DMS114 treated with DMSO at 0.1 percent for 48 hours (cell line): Measurements from ENCODE around the gene GLRA2.

ENCODE experiments used
- DNase-seq: peaks from one replicate; lab custom pipeline; 2025; ENCODE audit not compliant: unreplicated experiment; lab: John Stamatoyannopoulos, UW

GLRA2 gene

DNA sequence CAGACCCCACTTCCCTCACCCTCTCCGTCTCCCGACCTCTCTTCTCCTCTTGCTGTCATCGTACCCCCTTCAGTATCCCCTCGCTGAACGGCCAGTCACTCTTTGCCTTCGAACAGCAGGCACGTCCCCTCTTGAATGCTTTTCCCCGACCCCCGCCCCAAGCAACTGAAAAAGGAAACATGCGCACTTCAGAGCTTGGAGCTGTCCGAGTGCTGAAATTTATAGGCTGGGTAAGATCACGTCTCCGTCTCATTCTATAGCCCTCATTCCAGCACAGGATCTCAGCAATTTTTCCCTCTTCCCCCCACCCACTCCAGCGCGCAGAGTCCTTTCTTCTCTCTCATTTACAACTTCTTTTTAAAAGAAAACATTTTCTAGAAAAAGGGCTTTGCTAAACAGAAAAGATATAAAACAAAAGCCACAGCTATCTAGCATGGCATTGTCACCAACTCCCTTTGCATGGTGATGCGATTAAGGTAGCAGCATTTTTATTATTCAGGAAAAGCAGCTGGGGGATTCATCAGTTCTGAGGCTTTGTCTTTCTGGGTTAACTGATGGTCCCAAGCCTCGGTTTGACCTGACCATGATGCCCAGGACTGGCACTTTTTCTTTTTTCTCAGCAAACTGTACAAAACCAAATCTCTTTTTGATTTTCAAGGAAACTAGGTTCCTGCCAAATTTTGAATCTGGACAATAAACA lies at the start of gene GLRA2:
Gene GLRA2, plus strand, starts transcription at position 247 of the 700 bp plus-strand sequence. CDS start 522 bp downstream, outside the sequence.
- no peak for DNase-seq

- DNase-seq = no peak
These were observed 39.9 kb upstream of the GLRA2 start for GRCh38 chrX:14489437-14489836.

- no peak for DNase-seq
These were observed 37.6 kb upstream of the GLRA2 start for GRCh38 chrX:14491689-14492088.

DNA sequence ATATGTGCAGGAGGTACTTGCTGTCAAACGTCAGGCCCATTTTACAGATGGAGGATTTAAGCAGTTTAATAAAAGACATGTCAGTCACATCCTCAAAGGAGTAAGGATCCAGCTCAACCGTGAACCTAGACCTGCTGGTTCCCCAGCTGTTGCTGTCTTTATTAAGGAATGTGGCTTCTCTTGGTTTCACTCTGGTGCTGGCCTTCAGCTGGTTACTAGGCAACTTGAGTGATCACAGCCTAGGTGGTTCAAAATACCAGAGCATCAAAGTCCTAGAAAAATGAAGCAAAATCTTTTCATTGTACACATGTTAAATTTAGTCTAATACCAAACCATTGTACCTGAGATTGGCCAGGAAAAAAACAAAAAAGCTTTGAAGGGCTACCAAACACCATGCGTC lies 32.7 kb upstream of the GLRA2 start:
- DNase-seq = no peak

GRCh38 chrX:14497184-14497666 lies 32.1 kb upstream of the GLRA2 start:
- no peak for DNase-seq

DNA sequence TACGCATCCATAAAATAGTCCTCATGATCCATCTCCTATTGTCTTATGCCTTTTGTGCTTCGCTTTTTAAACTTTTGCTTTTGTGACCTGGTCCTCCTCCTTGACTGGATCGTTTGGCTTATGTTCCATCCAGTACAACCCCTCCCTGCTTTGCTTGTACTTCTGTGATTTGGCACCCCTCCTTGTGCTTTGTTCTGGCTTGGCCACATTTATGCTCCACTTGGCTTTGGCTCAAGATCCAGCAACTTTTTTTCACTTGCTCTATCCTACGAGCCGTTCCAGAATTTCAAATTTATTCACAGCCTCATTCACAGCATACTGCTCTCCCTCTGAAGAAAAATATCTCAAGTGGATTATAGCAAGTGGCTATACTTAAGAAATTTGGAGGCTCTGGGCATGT lies 28.0 kb upstream of the GLRA2 start:
- no peak for DNase-seq

GRCh38 chrX:14504960-14505538 lies 24.3 kb upstream of the GLRA2 start:
- no peak for DNase-seq

DNA sequence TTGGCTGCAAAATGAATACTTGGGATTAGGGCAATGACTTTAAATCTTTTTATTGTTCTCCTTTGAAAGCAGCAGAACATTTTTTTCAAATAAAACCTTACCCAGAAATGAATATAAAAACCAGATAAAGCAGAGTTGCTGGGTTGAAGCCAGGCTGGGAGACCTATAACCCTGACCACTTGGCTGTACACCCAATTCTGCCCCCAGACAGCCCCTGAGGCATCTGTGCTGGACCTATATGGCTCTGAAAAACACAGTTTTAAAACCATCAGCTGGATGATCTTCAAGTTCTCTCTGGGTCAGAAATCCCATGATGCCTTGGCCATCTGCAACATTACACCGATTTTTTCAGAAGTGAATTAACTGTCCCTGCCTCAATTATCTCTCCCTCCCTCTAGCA lies 23.7 kb upstream of the GLRA2 start:
- DNase-seq = no peak

DNA sequence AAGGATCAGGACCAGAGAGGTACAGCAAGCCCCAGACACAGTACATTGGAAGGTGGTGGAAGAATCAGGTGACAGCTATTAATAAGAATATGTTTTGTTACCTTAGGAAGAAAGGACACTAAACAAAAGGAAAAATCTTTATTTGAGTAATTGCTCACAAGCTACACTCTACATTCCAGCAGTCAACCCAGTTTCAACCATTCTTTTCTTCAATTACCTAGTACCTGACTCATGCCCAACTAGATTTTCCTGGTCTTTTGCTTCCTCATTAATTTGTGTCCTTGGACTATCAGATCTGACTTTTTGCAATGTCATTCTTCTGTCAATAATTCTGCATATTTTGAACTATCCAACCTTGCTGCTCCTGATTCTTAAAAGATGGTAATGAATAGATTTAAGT lies 22.5 kb upstream of the GLRA2 start:
- DNase-seq = no peak

GRCh38 chrX:14508025-14508690 lies 21.2 kb upstream of the GLRA2 start:
- no peak for DNase-seq

DNA sequence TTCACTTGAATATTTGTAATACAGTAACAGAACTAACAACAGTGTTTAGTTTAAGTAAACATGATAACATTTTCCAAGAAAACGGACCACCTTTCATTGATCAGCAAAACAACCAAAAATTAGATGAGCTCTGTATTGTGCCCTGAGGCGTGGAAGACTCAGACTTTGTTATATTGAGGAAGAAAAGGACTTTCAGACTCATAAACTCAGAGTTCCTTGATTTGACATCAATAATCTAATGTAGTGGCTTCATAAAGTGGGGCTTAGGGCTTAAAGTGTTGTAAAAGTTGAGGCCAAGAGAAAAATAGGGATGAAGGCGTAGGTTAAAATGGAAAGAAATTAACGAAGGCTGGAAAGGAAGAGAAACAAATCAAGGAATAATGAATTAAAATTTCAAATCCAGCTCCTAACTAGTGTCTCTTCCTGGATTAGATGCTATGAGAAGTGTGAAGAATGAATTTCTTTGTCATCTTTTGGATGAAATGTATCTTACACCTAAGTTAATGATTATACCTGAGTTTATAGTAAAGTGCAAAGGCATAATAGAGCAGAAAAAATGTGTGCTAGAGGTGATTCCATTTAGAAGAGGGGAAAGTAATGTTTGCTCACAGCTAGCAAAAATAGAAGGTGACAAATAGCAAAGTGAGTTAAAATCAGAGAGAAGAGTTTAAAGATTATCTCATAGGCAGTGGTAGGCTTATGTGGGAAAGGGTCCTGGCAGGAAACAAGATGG lies 19.8 kb upstream of the GLRA2 start:
- no peak for DNase-seq

DNA sequence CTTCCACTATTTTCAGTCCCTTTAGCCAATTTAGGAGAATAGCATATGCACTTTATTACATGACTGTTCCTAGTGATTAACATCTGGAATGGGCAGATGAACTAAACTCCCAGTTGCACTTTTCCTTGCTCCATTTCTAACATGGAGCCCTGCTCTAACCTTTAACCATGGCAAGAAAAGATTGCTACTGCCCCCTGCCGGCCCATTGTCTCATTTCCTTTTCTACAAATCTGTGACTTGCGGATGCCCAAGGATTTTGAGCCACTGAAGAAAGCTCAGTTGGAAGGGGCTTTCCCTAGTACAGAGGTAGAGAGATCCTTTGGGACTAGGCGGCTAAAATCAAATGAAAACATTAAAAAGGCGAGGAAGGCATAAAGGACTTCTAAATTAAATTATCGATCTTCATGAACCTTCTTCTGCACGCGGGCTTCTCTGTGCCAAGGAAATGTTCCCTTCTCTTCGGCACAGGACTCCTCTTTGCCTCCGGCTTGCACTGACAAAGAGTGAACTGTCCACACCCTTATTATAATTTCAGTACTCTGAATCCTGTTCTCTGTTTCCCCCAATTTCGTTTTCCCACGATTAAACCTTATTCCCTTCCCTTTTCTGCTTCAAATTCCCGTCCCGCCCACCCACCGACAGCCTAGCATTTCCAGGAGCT lies 577 bp upstream of the GLRA2 start:
- DNase-seq = peak; percentile 28

- no peak for DNase-seq
These were observed 4.5 kb downstream of the GLRA2 start for GRCh38 chrX:14533867-14534266.

DNA sequence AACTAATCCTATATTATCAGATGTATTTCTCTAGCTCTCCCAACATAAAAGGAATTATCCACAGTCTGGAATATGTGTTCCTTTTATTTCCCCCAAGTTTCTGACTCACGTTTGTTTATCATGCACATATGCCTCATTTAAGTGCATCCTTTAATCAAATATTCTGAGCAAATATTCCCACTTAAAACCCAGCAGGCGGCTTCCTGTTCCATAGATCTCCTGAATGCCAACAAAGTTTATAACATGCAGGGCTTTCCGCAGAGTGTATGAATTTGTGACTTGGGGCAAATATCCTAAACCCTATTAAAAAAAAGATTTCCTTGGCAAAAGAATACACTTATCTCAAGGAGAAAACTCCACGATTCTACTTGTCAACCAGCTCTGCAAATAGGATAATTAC lies 16.9 kb downstream of the GLRA2 start:
- DNase-seq = no peak

- no peak for DNase-seq
These were observed 24.9 kb downstream of the GLRA2 start for GRCh38 chrX:14554131-14554715.

DNA sequence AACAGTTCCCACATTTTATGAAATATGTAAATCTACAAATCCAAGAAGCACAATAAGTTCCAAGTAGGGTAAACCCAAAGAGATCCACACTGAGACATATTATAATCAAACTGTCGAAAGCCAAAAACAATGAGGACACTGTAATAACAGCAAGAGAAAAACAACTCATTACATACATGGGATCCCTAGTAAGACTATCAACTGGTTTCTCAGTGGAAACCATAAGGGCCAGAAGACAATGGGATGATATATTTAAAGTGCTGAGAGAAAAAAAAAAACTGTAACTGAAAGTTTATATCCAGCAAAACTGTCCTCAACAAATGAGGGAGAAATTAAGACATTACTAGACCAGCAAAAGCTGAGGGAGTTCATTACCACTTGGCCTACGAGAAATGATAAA lies 34.7 kb downstream of the GLRA2 start:
- DNase-seq = no peak

GRCh38 chrX:14573161-14573560 lies 43.8 kb downstream of the GLRA2 start:
- DNase-seq = no peak

DNA sequence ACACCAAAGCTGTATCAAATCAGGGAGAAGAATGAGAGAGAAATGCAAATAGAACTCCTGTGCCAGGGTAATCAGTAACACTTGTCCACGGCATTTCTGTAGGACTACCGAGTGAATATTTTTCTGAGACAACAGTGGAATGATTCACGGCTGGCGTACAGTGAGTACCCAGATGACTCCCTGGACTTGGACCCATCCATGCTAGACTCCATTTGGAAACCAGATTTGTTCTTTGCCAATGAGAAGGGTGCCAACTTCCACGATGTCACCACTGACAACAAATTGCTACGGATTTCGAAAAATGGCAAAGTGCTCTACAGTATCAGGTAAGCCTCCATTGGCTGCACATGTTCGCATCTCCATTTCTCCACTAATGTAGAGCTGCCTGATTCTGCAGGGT lies 51.7 kb downstream of the GLRA2 start:
- DNase-seq = no peak

DNA sequence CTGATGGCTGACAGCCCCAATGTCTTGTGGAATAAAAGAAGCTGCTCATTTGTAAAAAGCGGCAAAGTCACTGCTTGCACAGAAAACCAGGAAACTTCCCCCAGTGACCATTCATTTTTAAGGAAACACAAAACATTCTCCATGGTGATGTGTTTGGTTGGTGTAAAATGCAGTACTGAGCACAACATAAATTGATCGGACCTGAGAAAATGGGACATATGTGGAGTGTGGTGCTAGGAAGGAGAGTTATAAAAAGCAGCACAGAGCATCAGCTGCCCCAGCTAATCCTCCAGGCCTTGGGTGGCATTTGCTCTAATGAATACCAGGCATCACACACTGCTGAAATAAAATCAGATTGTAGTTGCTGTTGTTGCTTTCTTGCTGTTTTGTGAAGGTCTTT lies 55.2 kb downstream of the GLRA2 start:
- DNase-seq = no peak

GRCh38 chrX:14590216-14590615 lies 60.9 kb downstream of the GLRA2 start:
- DNase-seq = no peak
